ENCODE measurements around the gene NAV1. TPM values are rescaled to one million over a fixed set of nuclear protein-coding genes. Genes with fewer than 3 reads are reported as not detected.

Gene NAV1
- total RNA-seq, 4 donors from 2014 or later: 13.0 to 40.6 (median 16.9) TPM

DNA sequence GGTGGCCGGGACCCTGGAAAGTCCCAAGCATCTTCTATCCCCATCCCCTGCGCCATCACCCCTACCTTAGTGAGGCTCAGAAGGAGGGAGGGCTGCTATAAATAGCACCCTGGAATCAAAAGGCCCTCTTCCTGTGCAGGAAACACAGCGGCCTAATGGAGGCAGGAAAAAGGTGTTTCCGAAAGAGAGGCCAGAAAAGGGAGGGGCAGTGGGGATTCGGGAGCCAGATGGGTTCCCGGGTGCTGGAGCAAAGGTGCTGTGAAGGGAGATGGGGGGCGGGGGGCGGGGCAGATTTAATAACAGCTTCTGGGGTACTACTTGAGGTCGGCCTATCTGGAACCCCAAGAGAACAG is 16.6 kb downstream of the NAV1 start:
- no peaks in the 10 kb centered on the region for H3K27me3 ChIP-seq
- intact Hi-C loops (cut with DNase I; ENCODE audit: low total_unique reads): no loop called here
- no peaks in the 10 kb centered on the region for H3K9me3 ChIP-seq
- H3K4me3 ChIP-seq: no peak overlapping the region
- in situ Hi-C loops (cut with MboI; ENCODE audit: low pct_ligation_motif_present in 1 of 4, low pct_unique_long_range_greater_than_20kb in 1 of 4, low sequenced_read_pairs in 3 of 4): loop anchor here in 2 of 4 donors (5.0 to 25.0 kb wide), 3 partner anchors 152 to 232 kb away; no protein-coding TSS in a partner anchor
- no peak overlapping the region for H3K27ac ChIP-seq
- peaks cover 5 to 41% (median 11%) of the 10 kb centered on the region in 4 donors for H3K4me1 ChIP-seq
- TF ChIP-seq, protein P1, sequence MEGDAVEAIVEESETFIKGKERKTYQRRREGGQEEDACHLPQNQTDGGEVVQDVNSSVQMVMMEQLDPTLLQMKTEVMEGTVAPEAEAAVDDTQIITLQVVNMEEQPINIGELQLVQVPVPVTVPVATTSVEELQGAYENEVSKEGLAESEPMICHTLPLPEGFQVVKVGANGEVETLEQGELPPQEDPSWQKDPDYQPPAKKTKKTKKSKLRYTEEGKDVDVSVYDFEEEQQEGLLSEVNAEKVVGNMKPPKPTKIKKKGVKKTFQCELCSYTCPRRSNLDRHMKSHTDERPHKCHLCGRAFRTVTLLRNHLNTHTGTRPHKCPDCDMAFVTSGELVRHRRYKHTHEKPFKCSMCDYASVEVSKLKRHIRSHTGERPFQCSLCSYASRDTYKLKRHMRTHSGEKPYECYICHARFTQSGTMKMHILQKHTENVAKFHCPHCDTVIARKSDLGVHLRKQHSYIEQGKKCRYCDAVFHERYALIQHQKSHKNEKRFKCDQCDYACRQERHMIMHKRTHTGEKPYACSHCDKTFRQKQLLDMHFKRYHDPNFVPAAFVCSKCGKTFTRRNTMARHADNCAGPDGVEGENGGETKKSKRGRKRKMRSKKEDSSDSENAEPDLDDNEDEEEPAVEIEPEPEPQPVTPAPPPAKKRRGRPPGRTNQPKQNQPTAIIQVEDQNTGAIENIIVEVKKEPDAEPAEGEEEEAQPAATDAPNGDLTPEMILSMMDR (IDR thresholded peaks at IDR 0.05): no peak
- TF ChIP-seq POLR2A (IDR thresholded peaks at IDR 0.05): no peak
- TF ChIP-seq EP300 (IDR thresholded peaks at IDR 0.05; ENCODE audit: low read depth): no peak
- no peak for TF ChIP-seq POLR2AphosphoS5 (IDR thresholded peaks at IDR 0.05)
- WGBS, 2 donors (ENCODE audit: low coverage in 1 of 2): 53 to 69% methylated on average over 4 to 9 of the region's 9 CpGs
- no peak for DNase-seq
- H3K36me3 ChIP-seq: no peaks in the 10 kb centered on the region

DNA sequence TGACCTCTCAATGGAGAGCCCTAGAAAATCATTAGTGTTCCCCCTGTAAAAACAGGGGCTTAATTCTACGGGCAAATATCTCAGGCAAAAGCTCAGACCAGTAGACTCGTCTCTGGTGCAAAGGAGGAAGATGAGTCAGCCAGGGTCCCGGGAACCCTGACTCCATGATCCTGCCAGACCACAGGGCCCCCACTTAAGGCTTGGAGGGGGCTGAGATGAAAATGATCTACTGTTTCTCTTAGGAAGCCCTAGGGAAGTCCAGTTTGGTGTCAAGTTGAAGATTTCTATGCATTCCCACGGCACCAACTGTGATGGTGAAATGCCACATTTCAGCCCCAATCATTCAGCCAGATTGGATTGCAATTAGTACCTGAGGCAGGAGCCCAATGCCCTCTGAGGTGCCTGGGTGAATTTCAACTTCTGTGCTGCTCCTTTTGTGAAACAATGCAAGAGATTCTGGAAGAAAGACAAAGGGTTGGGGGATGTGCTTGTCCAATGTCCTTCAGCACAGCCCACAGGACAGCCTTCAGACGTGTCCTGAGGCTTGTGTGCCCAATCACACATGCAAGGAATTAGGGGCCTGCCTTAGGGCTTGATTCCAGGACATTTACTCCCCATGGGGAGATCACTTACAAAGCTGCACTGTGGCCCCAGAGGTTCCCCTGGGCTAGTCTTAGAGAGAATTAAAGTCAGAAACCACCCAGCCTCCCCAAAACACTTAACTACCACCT is 18.1 kb downstream of the NAV1 start:
- DNase-seq: no peak
- intact Hi-C loops (cut with DNase I; ENCODE audit: low total_unique reads): no loop called here
- Histone ChIP-seq H3K9me3 (no peaks in the 10 kb centered on the region), H3K4me3 (no peak overlapping the region), H3K27me3 (no peaks in the 10 kb centered on the region), H3K27ac (peak overlapping the region in 3 of 4 donors; percentile 2 to 41 (median 16)), H3K36me3 (no peaks in the 10 kb centered on the region), H3K4me1 (peaks cover 5 to 47% (median 13%) of the 10 kb centered on the region in 4 donors)
- in situ Hi-C loops (cut with MboI; ENCODE audit: low pct_ligation_motif_present in 1 of 4, low pct_unique_long_range_greater_than_20kb in 1 of 4, low sequenced_read_pairs in 3 of 4): loop anchor here in 2 of 4 donors (5.0 to 25.0 kb wide), 3 partner anchors 150 to 230 kb away; no protein-coding TSS in a partner anchor
- TF ChIP-seq POLR2AphosphoS5 (IDR thresholded peaks at IDR 0.05) (no peak), POLR2A (IDR thresholded peaks at IDR 0.05) (no peak), EP300 (IDR thresholded peaks at IDR 0.05; ENCODE audit: low read depth) (no peak)
- TF ChIP-seq, protein P1 (IDR thresholded peaks at IDR 0.05): no peak
- 33 to 66% methylated on average over 1 to 5 of the region's 5 CpGs for WGBS, 2 donors (ENCODE audit: low coverage in 1 of 2)

DNA sequence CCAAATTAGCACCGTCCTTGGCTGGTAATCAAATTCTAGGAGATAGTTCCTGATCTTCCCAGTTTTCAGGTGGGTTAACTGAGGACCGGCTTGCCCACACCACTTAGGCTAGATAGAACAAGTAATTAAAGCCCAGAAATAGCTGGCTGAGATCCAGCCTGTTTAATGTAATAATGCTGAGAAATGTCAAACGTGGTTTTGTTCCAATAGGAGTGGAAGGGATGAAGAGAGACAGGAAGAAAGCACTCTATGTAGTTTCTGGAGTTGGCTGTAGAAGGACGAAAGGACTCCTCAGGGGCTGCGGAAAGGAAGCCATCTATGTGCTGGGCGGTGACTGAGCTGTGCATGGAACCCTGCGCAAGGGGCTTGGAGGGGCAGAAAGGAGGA is 18.6 kb downstream of the NAV1 start:
- Histone ChIP-seq H3K4me1 (peaks cover 5 to 53% (median 14%) of the 10 kb centered on the region in 4 donors), H3K9me3 (no peaks in the 10 kb centered on the region), H3K36me3 (no peaks in the 10 kb centered on the region), H3K4me3 (no peak overlapping the region), H3K27ac (peak overlapping the region in 1 of 4 donors; percentile 16), H3K27me3 (no peaks in the 10 kb centered on the region)
- intact Hi-C loops (cut with DNase I; ENCODE audit: low total_unique reads): no loop called here
- in situ Hi-C loops (cut with MboI; ENCODE audit: low pct_ligation_motif_present in 1 of 4, low pct_unique_long_range_greater_than_20kb in 1 of 4, low sequenced_read_pairs in 3 of 4): loop anchor here in 2 of 4 donors (5.0 to 25.0 kb wide), 3 partner anchors 150 to 230 kb away; no protein-coding TSS in a partner anchor
- DNase-seq: no peak
- no peak for TF ChIP-seq EP300 (IDR thresholded peaks at IDR 0.05; ENCODE audit: low read depth)
- TF ChIP-seq POLR2A (IDR thresholded peaks at IDR 0.05): no peak
- no peak for TF ChIP-seq POLR2AphosphoS5 (IDR thresholded peaks at IDR 0.05)
- TF ChIP-seq, protein P1 (IDR thresholded peaks at IDR 0.05): no peak
- WGBS, 2 donors (ENCODE audit: low coverage in 1 of 2): 67 to 71% methylated on average over 6 to 7 of the region's 7 CpGs

DNA sequence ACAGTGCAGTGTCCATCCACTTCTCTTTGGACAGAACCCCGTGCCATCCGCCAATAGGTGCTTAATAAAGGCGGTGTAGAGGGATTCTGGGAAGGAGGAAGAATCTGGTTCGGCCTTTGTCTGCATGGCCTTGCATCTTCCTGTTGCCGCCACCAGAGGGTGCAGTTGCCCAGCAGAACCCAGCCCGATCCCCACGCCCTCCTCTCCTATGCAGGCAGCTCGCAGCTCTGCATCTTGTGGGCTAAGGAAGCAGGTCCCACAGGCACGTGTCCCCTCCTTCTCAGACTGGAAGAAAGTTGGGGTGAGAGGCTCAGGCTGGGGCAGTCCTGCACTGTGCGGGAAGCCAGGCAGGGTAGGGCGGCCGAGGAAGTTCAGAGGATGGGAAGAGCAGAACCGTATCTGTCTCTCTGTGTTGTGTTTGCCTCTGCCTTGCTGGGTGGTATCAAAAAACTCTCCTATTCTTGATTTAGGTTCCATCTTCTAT is 20.8 kb downstream of the NAV1 start:
- Histone ChIP-seq H3K4me1 (peaks cover 0 to 35% (median 10%) of the 10 kb centered on the region in 4 donors), H3K27me3 (no peaks in the 10 kb centered on the region), H3K9me3 (no peaks in the 10 kb centered on the region), H3K4me3 (no peak overlapping the region), H3K36me3 (no peaks in the 10 kb centered on the region), H3K27ac (no peak overlapping the region)
- 25 to 40% methylated on average over 1 to 13 of the region's 13 CpGs for WGBS, 2 donors (ENCODE audit: low coverage in 1 of 2)
- DNase-seq: peak; percentile 81
- no peak for TF ChIP-seq POLR2AphosphoS5 (IDR thresholded peaks at IDR 0.05)
- TF ChIP-seq, protein P1 (IDR thresholded peaks at IDR 0.05): peak; percentile 87 to 98 (median 94)
- in situ Hi-C loops (cut with MboI; ENCODE audit: low pct_ligation_motif_present in 1 of 4, low pct_unique_long_range_greater_than_20kb in 1 of 4, low sequenced_read_pairs in 3 of 4) (loop anchor here (5.0 to 25.0 kb wide), 5 partner anchors 135 to 238 kb away; no protein-coding TSS in a partner anchor), intact Hi-C loops (cut with DNase I; ENCODE audit: low total_unique reads) (loop anchor here (10.0 kb wide), 1 partner anchor 235 kb away; no protein-coding TSS in a partner anchor)
